GM21367 (cell line): ENCODE results near the gene NPAS3.

Experiments
- ATAC-seq: cut with Tn5 transposase; IDR thresholded peaks from one replicate; pipeline ENCODE4 v1.9.1; 2021; ENCODE audit not compliant: unreplicated experiment

The NPAS3 gene

DNA sequence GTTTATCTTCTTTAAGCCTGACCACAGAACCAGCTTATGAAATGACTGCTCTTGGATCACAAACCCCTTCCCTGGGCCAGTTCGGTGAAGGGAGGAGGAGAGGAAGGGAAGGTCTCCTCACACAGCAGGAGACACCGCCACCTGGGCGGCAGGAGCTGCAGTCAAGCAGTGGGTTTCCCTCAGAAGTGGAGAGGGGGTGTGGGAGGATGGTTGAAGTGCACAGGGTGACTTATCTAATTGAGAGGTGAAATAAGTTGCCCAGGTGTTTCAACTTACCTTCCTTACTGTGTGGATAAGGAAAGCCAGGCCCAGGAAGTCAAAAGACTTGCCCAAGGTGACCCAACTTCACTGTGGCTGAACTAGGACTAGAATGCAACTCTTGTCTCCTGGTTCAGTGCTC lies 905.4 kb downstream of the NPAS3 start:
- no peak for ATAC-seq

DNA sequence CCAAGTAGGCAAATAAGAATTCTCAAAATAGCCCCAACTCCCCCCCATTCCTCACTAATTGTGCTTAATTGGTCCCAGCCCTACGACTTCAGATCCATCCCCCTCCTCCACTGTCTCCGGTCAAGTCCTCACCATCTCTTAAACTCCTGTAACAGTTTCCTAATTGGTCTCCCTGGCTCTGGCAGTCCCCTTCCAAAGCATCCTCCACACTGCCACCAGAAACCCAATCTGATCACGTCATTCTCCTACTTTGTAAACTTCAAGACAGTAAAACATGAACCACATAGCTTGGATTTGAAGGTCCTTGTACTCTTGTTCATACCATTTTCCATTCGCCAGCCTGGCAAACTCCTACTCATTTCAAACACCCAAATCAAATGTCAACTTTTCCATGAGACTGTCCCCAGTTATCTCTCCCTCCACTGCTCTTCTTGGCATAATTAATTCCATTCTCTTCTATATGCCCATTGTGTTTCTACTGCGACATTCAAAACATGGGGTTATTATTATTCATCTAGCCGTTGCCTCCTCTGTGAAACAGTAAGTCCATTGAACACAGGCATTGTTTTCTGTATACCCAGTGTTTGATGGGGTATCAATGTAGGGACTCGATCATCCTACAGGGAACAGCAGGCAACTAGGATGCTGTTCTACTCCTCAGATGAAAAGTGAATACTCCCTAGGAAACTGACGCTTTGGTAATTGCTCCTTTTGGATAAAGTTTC lies 907.6 kb downstream of the NPAS3 start:
- ATAC-seq: no peak

GRCh38 chr14:33847066-33847465 lies 908.4 kb downstream of the NPAS3 start:
- ATAC-seq: no peak

- ATAC-seq: no peak
Measured at GRCh38 chr14:33848009-33848408, 909.3 kb downstream of the NPAS3 start.

DNA sequence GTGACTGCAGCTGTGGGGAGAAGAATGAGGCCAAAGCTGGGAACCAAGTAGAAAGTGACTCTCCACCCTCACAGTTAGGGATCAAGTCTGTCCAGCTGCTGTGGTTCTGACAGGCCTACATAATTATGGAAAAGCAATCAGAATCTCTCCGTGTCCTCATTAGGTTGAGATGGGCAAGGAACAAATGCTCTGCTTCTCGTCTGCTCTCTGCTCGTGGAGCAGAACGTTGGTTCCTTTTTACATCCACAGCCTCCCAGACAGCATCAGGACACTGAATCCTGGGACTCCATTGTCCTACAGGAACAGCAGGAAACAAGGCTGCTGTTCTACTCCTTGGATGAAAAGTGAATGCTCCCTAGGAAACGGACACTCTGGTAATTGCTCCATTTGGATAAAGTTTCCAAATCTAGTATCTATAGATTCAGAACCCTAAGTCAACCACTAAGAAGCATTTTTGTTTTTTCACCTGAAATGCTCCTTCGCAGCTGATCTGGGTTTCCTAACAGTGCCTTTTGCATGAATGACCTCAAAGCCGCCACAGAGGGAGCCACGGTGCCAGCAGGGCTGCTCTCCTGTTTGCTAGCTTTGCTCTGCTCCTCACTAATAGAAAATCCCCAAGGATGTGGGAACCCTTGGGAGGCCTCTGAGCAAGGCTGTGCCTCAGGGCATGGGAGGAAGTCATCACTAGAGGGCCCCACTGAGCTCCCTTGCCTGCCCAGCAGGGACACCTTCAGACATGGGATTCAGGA lies 910.2 kb downstream of the NPAS3 start:
- no peak for ATAC-seq

DNA sequence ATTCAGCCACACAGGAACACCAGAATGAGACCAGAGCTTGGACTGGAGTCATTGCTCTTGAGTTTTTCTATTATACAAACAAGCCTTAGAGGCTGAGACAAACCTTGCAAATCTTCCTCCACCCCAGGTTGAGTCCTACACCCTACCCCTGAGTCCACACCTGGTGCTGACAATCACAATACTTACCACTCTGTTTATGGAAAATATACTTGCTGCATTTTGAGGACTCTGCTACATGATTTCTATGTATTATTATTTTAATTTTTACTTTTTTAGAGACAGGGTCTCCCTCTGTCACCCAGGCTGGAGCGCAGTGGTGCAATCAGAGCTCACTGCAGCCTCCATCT lies 910.7 kb downstream of the NPAS3 start:
- no peak for ATAC-seq

- no peak for ATAC-seq
Measured at GRCh38 chr14:33850826-33851225, 912.1 kb downstream of the NPAS3 start.

DNA sequence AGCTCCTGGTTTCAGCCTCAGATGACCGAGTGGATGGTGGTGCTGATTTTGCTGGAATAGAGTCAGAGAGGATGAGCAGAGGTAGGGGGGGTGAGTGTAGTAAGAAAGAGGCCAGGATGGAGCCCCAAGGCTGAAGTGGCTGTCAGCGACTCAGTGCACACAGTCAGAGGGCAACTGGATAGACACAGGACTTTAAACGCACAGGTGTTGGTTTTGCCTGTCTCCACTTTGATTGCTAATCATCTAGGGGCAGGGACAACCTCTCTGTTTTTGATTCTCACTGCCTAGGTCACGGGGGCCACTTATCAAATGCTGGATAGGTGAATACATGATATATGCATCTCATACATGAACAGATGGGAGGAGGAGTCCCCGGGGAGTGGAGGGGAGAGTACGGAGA lies 912.7 kb downstream of the NPAS3 start:
- ATAC-seq: no peak

DNA sequence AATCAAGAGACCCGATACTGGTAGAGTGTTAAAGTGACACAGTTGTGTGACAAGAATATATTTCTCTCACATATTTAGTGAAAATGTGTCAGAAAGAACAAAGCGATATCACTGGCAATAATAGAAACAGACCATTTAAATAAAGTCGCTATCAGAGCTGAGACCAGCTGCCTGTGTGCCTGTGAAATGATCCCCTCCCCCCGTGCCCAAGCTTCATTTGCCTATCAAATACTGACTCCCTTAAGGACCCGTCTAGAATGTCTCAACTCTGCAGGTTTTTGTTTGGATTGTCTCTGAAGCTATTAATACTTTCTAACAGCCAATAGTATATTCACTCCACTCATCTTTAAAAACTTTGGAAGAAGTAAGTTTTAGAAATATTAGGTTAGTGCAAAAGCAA lies 913.3 kb downstream of the NPAS3 start:
- no peak for ATAC-seq
